Prostate gland (tissue), 2 donors: ENCODE results near the gene ADPRS.

Experiments
- CTCF ChIP-seq, 4 experiments: fragments of 200-600 bp in 2 of 4; fragments of 450-650 bp in 2 of 4; sonication (generic) in 2 of 4; IDR thresholded peaks; 1 replicate in 3 of 4; 2 replicates in 1 of 4; pipeline ENCODE4 v1.5.1; 2016 to 2019; ENCODE audit warnings: antibody characterized with exemption in 4 of 4, mild to moderate bottlenecking in 2 of 4, moderate library complexity in 2 of 4
- POLR2A ChIP-seq: fragments of 450-650 bp; IDR thresholded peaks from one replicate; pipeline ENCODE4 v1.6.1; 2016; ENCODE audit warnings: antibody characterized with exemption, mild to moderate bottlenecking
- POLR2AphosphoS5 ChIP-seq: sonication (generic); formaldehyde crosslinking; IDR thresholded peaks from one replicate; pipeline ENCODE4 v1.6.1; 2017; ENCODE audit warnings: antibody characterized with exemption

DNA sequence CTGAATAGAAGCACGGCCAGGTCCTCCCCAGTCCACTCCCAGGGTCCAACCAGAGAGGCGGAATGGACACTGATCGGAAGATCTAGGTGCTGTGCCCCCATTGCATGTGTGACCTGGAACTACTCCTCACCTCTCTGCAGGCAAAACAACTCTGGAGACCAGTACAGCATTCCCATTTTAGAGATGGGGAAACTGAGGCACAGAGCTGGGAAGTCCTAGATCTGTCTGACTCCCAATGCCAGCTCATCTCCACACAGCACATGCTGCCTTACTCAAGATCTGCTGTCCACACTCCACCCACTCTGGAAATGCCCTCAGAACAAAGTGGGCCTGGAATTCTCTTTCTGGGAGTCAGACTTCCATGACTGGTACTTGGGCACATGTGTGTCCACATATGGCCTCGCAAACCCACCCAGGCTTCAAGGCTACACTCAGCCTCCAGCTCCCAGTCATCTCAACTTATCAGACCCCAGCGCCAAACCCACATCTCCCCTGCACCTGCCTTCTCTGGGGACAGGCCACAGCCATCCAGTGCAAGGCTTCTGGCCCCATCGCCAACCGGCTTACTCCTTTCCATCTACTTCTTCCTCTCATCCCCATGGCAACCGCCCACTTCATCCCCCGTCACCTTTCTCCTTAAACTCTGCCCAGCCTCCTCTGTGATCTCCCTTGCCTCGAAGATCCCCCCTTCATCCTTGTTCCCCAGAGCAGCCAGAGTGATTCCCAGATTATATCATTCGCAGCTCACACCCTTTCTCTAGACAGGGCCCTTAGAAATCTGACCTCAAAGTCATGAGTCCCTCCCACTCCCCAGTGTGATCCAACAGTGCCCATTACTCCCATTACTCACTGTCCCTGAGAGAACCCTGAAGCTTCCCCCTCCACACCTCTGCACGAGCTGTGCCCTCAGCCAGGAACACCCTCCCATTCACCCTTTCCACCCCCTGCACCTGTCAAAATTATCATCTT lies 33.7 kb downstream of the ADPRS start:
- TF ChIP-seq CTCF (IDR thresholded peaks at IDR 0.05) (no peak), POLR2A (no peak), POLR2AphosphoS5 (no peak)
